ENCODE measurements around the gene SDK2. TPM values are rescaled to one million over a fixed set of nuclear protein-coding genes. Genes with fewer than 3 reads are reported as not detected.

Gene SDK2
- total RNA-seq, 1 donor from 2014 or later: 11.2 TPM

- Histone ChIP-seq H3K4me3 (ENCODE audit: insufficient read depth, low read depth, low read length) (no peak overlapping the region), H3K36me3 (ENCODE audit: insufficient read depth, low read length) (no peaks in the 10 kb centered on the region), H3K27me3 (ENCODE audit: insufficient read depth, low read length) (no peaks in the 10 kb centered on the region), H3K27ac (ENCODE audit: low read depth, low read length) (no peak overlapping the region), H3K9ac (ENCODE audit: low read length) (no peak overlapping the region), H4K20me1 (ENCODE audit: insufficient read depth, low read length) (no peaks in the 10 kb centered on the region), H3K4me1 (ENCODE audit: insufficient read depth, low read length) (no peaks in the 10 kb centered on the region), H3K79me2 (ENCODE audit: insufficient read depth, low read length) (no peaks in the 10 kb centered on the region), H3K4me2 (ENCODE audit: low read length) (no peak overlapping the region), H2AFZ (ENCODE audit: low read depth, low read length) (no peak overlapping the region), H3K9me3 (ENCODE audit: insufficient read depth, low read depth, low read length) (no peaks in the 10 kb centered on the region)
- H3K4me3 Mint-ChIP-seq (ENCODE audit: unreplicated experiment): no peak overlapping the region
- TF ChIP-seq CTCF (IDR thresholded peaks at IDR 0.05; ENCODE audit: insufficient read depth, low read depth, low read length) (no peak), EZH2 (IDR thresholded peaks at IDR 0.05; ENCODE audit: insufficient read depth, low read length) (no peak)
- FAIRE-seq: no peak
- peaks cover 12% of the 10 kb centered on the region for H3K36me3 Mint-ChIP-seq (ENCODE audit: low read depth, unreplicated experiment)
- peaks cover 7% of the 10 kb centered on the region for H3K27me3 Mint-ChIP-seq (ENCODE audit: low read depth, unreplicated experiment)
- no peak overlapping the region for H3K27ac Mint-ChIP-seq (ENCODE audit: unreplicated experiment)
- H3K9me3 Mint-ChIP-seq (ENCODE audit: unreplicated experiment): peaks cover 9% of the 10 kb centered on the region
- H3K4me1 Mint-ChIP-seq (ENCODE audit: low read depth, unreplicated experiment): peaks cover 7% of the 10 kb centered on the region
- DNase-seq (ENCODE audit: low read depth): no peak
Measured at GRCh38 chr17:73437826-73438225, 206.4 kb downstream of the SDK2 start.

GRCh38 chr17:73436954-73437353 is 207.3 kb downstream of the SDK2 start:
- H3K4me1 ChIP-seq (ENCODE audit: insufficient read depth, low read length): no peaks in the 10 kb centered on the region
- FAIRE-seq (no peak), DNase-seq (ENCODE audit: low read depth) (peak; percentile 1)
- no peaks in the 10 kb centered on the region for H3K79me2 ChIP-seq (ENCODE audit: insufficient read depth, low read length)
- no peaks in the 10 kb centered on the region for H4K20me1 ChIP-seq (ENCODE audit: insufficient read depth, low read length)
- no peaks in the 10 kb centered on the region for H3K36me3 ChIP-seq (ENCODE audit: insufficient read depth, low read length)
- H3K4me3 Mint-ChIP-seq (ENCODE audit: unreplicated experiment): no peak overlapping the region
- H3K9ac ChIP-seq (ENCODE audit: low read length): no peak overlapping the region
- no peak overlapping the region for H3K27ac Mint-ChIP-seq (ENCODE audit: unreplicated experiment)
- H3K9me3 ChIP-seq (ENCODE audit: insufficient read depth, low read depth, low read length): no peaks in the 10 kb centered on the region
- TF ChIP-seq EZH2 (IDR thresholded peaks at IDR 0.05; ENCODE audit: insufficient read depth, low read length): no peak
- TF ChIP-seq CTCF (IDR thresholded peaks at IDR 0.05; ENCODE audit: insufficient read depth, low read depth, low read length): no peak
- no peak overlapping the region for H3K27ac ChIP-seq (ENCODE audit: low read depth, low read length)
- peaks cover 7% of the 10 kb centered on the region for H3K9me3 Mint-ChIP-seq (ENCODE audit: unreplicated experiment)
- H2AFZ ChIP-seq (ENCODE audit: low read depth, low read length): no peak overlapping the region
- H3K27me3 ChIP-seq (ENCODE audit: insufficient read depth, low read length): no peaks in the 10 kb centered on the region
- peaks cover 9% of the 10 kb centered on the region for H3K36me3 Mint-ChIP-seq (ENCODE audit: low read depth, unreplicated experiment)
- H3K4me1 Mint-ChIP-seq (ENCODE audit: low read depth, unreplicated experiment): peaks cover 7% of the 10 kb centered on the region
- H3K27me3 Mint-ChIP-seq (ENCODE audit: low read depth, unreplicated experiment): peaks cover 7% of the 10 kb centered on the region
- H3K4me2 ChIP-seq (ENCODE audit: low read length): peak overlapping the region; percentile 40
- H3K4me3 ChIP-seq (ENCODE audit: insufficient read depth, low read depth, low read length): no peak overlapping the region

- DNase-seq (ENCODE audit: low read depth) (no peak), FAIRE-seq (no peak)
- Mint-ChIP-seq H3K4me1 (ENCODE audit: low read depth, unreplicated experiment) (peaks cover 12% of the 10 kb centered on the region), H3K27ac (ENCODE audit: unreplicated experiment) (no peak overlapping the region), H3K9me3 (ENCODE audit: unreplicated experiment) (peaks cover 4% of the 10 kb centered on the region), H3K4me3 (ENCODE audit: unreplicated experiment) (no peak overlapping the region), H3K36me3 (ENCODE audit: low read depth, unreplicated experiment) (peaks cover 4% of the 10 kb centered on the region), H3K27me3 (ENCODE audit: low read depth, unreplicated experiment) (peaks cover 7% of the 10 kb centered on the region)
- H3K27me3 ChIP-seq (ENCODE audit: insufficient read depth, low read length): no peaks in the 10 kb centered on the region
- H3K36me3 ChIP-seq (ENCODE audit: insufficient read depth, low read length): no peaks in the 10 kb centered on the region
- H3K79me2 ChIP-seq (ENCODE audit: insufficient read depth, low read length): no peaks in the 10 kb centered on the region
- no peak overlapping the region for H3K4me2 ChIP-seq (ENCODE audit: low read length)
- TF ChIP-seq CTCF (IDR thresholded peaks at IDR 0.05; ENCODE audit: insufficient read depth, low read depth, low read length): no peak
- TF ChIP-seq EZH2 (IDR thresholded peaks at IDR 0.05; ENCODE audit: insufficient read depth, low read length): no peak
- no peaks in the 10 kb centered on the region for H3K9me3 ChIP-seq (ENCODE audit: insufficient read depth, low read depth, low read length)
- no peak overlapping the region for H3K4me3 ChIP-seq (ENCODE audit: insufficient read depth, low read depth, low read length)
- H3K27ac ChIP-seq (ENCODE audit: low read depth, low read length): no peak overlapping the region
- no peaks in the 10 kb centered on the region for H4K20me1 ChIP-seq (ENCODE audit: insufficient read depth, low read length)
- H2AFZ ChIP-seq (ENCODE audit: low read depth, low read length): no peak overlapping the region
- no peak overlapping the region for H3K9ac ChIP-seq (ENCODE audit: low read length)
- no peaks in the 10 kb centered on the region for H3K4me1 ChIP-seq (ENCODE audit: insufficient read depth, low read length)
Measured at GRCh38 chr17:73435412-73435811, 208.8 kb downstream of the SDK2 start.
